MM.1S (cell line): ENCODE measurements around the gene CMTR2.
"Not testable (repeated sequence)": the region's sequence is repeated elsewhere in the genome, so short reads cannot be mapped to it uniquely, and the experiment has no call there.

Source experiments
- DNase-seq: peaks from one replicate; pipeline ENCODE4 v3.0.0-alpha.2; 2015
- H2AFZ ChIP-seq: fragments of 300-600 bp; sonication (generic); 2 replicates; pipeline ENCODE4 v1.6.0; 2016; ENCODE audit warnings: antibody characterized with exemption, low read length
- H3F3A ChIP-seq: fragments of 300-600 bp; sonication (generic); 2 replicates; pipeline ENCODE4 v1.6.1; 2016; ENCODE audit warnings: mild to moderate bottlenecking, antibody characterized with exemption, low read length, moderate library complexity, mixed read lengths; ENCODE audit not compliant: insufficient read depth
- H3K27ac ChIP-seq: fragments of 300-600 bp; sonication (generic); 2 replicates; pipeline ENCODE4 v1.5.1; 2016; ENCODE audit warnings: mild to moderate bottlenecking, low read length
- H3K27me3 ChIP-seq: fragments of 300-600 bp; sonication (generic); replicated peaks from 2 replicates; pipeline ENCODE4 v1.6.0; 2016; ENCODE audit warnings: low read length; ENCODE audit not compliant: insufficient read depth
- H3K36me3 ChIP-seq: fragments of 300-600 bp; sonication (generic); replicated peaks from 2 replicates; pipeline ENCODE4 v1.6.1; 2016; ENCODE audit warnings: mild to moderate bottlenecking, low read length, mixed read lengths; ENCODE audit not compliant: insufficient read depth
- H3K4me1 ChIP-seq: fragments of 300-600 bp; sonication (generic); 2 replicates; pipeline ENCODE4 v1.6.1; 2016; ENCODE audit warnings: low read length, mixed read lengths
- H3K4me2 ChIP-seq: fragments of 300-600 bp; sonication (generic); 2 replicates; pipeline ENCODE4 v1.6.0; 2016; ENCODE audit warnings: low read depth, low read length
- H3K4me3 ChIP-seq: fragments of 300-600 bp; sonication (generic); 2 replicates; pipeline ENCODE4 v1.5.1; 2016; ENCODE audit warnings: low read length, mixed read lengths
- H3K79me2 ChIP-seq: fragments of 300-600 bp; sonication (generic); 2 replicates; pipeline ENCODE4 v1.6.1; 2016; ENCODE audit warnings: mixed run types, low read length, mixed read lengths
- H3K9ac ChIP-seq: fragments of 300-600 bp; sonication (generic); 2 replicates; pipeline ENCODE4 v1.6.1; 2016; ENCODE audit warnings: low read length, mixed read lengths
- H3K9me2 ChIP-seq: fragments of 300-600 bp; sonication (generic); replicated peaks from 2 replicates; pipeline ENCODE4 v1.6.1; 2016; ENCODE audit warnings: mild to moderate bottlenecking, low read length, mixed read lengths; ENCODE audit not compliant: insufficient read depth
- H3K9me3 ChIP-seq: fragments of 300-600 bp; sonication (generic); replicated peaks from 2 replicates; pipeline ENCODE4 v1.6.1; 2016; ENCODE audit warnings: mild to moderate bottlenecking, low read length, mixed read lengths; ENCODE audit not compliant: insufficient read depth
- H4K20me1 ChIP-seq: fragments of 300-600 bp; sonication (generic); 2 replicates; pipeline ENCODE4 v1.6.1; 2016; ENCODE audit warnings: mild to moderate bottlenecking, low read length, moderate library complexity, mixed read lengths; ENCODE audit not compliant: insufficient read depth
- EZH2 ChIP-seq: fragments of 300-600 bp; sonication (generic); optimal IDR thresholded peaks from 2 replicates; pipeline ENCODE3; 2017; ENCODE audit warnings: low read depth, mild to moderate bottlenecking, antibody characterized with exemption, low read length, mixed read lengths
- EZH2phosphoT487 ChIP-seq: fragments of 300-600 bp; sonication (generic); IDR thresholded peaks from 2 replicates; pipeline ENCODE4 v1.6.1; 2018; ENCODE audit warnings: antibody characterized with exemption, low read length
- TF ChIP-seq, protein P1 (sequence below): fragments of 300-600 bp; sonication (generic); IDR thresholded peaks from 2 replicates; pipeline ENCODE4 v1.5.1; 2016; ENCODE audit warnings: antibody characterized with exemption, low read length, mixed read lengths

Gene CMTR2

DNA sequence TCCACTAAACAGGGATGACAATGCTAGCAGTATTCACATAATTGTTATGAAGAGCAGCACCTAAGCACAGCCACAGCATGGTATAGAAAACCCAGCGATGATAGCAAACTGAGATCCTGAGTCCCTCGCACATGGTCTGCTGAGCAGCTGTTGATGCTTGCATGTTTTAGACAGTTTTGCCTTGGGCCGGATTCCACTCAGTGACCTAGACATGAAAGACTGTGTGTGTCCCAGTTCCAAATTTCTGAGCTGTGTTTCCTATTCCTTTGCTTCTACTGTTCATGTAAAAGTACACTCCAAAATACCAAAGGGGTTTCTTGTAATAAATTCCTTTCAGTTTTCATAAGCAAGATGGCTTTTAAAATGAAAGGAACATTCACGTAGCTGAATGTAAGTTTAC lies 30.8 kb upstream of the CMTR2 start:
- Histone ChIP-seq H3K79me2 (no peaks in the 10 kb centered on the region), H3K4me2 (no peak overlapping the region), H3F3A (no peaks in the 10 kb centered on the region), H3K4me1 (no peaks in the 10 kb centered on the region), H3K36me3 (no peaks in the 10 kb centered on the region), H3K27me3 (0 out of 2 replicates have a peak, but pooled peaks cover 3% of the 10 kb centered on the region), H3K9me3 (no peaks in the 10 kb centered on the region), H3K9me2 (no peaks in the 10 kb centered on the region), H2AFZ (no peak overlapping the region), H3K27ac (no peak overlapping the region), H3K4me3 (no peak overlapping the region), H3K9ac (no peak overlapping the region), H4K20me1 (no peaks in the 10 kb centered on the region)
- TF ChIP-seq EZH2phosphoT487 (no peak), EZH2 (no peak)
- TF ChIP-seq, protein P1, sequence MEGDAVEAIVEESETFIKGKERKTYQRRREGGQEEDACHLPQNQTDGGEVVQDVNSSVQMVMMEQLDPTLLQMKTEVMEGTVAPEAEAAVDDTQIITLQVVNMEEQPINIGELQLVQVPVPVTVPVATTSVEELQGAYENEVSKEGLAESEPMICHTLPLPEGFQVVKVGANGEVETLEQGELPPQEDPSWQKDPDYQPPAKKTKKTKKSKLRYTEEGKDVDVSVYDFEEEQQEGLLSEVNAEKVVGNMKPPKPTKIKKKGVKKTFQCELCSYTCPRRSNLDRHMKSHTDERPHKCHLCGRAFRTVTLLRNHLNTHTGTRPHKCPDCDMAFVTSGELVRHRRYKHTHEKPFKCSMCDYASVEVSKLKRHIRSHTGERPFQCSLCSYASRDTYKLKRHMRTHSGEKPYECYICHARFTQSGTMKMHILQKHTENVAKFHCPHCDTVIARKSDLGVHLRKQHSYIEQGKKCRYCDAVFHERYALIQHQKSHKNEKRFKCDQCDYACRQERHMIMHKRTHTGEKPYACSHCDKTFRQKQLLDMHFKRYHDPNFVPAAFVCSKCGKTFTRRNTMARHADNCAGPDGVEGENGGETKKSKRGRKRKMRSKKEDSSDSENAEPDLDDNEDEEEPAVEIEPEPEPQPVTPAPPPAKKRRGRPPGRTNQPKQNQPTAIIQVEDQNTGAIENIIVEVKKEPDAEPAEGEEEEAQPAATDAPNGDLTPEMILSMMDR: no peak
- DNase-seq: no peak

DNA sequence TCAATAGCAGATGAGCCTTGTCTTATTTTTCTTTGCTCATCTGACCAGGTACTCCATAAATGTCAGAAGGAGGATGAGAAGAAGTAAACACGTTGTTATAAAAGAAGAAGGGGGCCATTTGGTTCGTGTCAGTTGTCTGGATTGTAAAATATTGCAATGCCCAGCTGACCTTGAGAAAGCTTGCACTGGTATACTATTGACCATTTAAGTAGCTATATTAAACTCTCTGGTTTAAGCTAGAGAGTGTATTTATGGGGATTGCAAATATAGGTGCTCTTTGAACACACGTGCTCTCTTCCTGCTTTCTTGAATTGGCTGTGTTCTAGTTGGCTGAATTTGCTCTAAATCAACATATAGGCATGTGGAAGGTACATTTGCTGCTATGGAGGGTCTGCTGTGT lies 26.1 kb upstream of the CMTR2 start:
- no peaks in the 10 kb centered on the region for H3F3A ChIP-seq
- no peak overlapping the region for H3K27ac ChIP-seq
- no peak overlapping the region for H3K9ac ChIP-seq
- no peaks in the 10 kb centered on the region for H3K27me3 ChIP-seq
- H3K36me3 ChIP-seq: no peaks in the 10 kb centered on the region
- H3K79me2 ChIP-seq: no peaks in the 10 kb centered on the region
- no peak overlapping the region for H3K4me3 ChIP-seq
- H3K9me2 ChIP-seq: no peaks in the 10 kb centered on the region
- H3K4me2 ChIP-seq: no peak overlapping the region
- H4K20me1 ChIP-seq: no peaks in the 10 kb centered on the region
- DNase-seq: no peak
- TF ChIP-seq EZH2phosphoT487 (no peak), EZH2 (no peak)
- TF ChIP-seq, protein P1: no peak
- H3K9me3 ChIP-seq: no peaks in the 10 kb centered on the region
- H3K4me1 ChIP-seq: no peaks in the 10 kb centered on the region
- no peak overlapping the region for H2AFZ ChIP-seq

DNA sequence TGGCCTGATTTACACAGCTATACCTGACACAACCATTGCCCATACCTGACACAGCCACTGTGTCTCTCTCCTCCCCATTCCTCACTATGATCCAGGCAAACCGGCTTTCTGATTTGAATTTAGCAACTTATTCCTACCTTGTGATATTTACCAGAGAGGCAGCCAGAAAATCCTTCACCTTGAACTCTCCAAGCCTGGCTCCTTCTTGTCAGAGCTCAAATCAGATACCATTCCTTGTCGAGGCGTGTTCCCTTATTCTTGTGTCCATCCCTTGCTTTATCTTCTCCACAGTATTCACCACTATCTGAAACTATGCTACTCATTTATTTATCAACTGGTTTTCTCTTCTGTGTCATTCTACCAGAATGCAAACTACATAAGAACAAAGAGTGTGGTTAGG lies 24.4 kb upstream of the CMTR2 start:
- H2AFZ ChIP-seq, H4K20me1 ChIP-seq, H3K9ac ChIP-seq, H3K4me1 ChIP-seq, H3K36me3 ChIP-seq, H3K27ac ChIP-seq, H3K79me2 ChIP-seq, DNase-seq, H3K4me2 ChIP-seq, H3K9me3 ChIP-seq, H3F3A ChIP-seq, H3K4me3 ChIP-seq, H3K9me2 ChIP-seq, H3K27me3 ChIP-seq: not testable (repeated sequence)

DNA sequence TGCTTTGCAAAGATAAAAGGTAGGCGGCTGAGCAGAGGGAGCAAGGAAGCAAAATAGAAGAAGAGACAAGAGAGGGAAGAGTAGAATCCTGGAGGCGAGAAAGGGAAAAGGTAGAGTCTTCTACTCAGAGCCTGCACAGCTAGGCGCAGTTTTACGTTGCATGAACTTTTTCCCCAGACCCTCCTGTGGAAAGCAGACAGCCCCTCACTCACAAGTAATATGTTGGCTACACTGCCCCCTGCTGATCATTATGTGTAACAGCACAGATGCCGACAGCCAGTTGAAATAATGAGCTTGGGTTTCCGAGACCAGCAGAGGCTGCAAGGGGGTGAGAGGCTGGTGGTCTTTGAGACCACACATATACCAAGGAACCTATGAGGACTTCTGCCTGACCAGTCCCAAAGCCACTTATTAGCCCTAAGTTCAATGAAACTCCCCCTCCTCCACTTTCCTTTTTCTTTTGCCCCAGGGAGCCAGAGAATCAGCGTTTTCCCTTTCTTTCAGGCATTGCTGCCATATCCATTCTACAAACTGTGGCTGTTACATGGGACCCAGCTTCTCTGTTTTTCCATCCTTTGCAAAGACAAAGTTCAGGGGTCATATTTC lies 22.5 kb upstream of the CMTR2 start:
- Histone ChIP-seq H4K20me1 (no peaks in the 10 kb centered on the region), H2AFZ (no peak overlapping the region), H3K9ac (no peak overlapping the region), H3K27me3 (no peaks in the 10 kb centered on the region), H3K9me3 (no peaks in the 10 kb centered on the region), H3F3A (no peaks in the 10 kb centered on the region), H3K36me3 (no peaks in the 10 kb centered on the region), H3K4me3 (no peak overlapping the region), H3K9me2 (no peaks in the 10 kb centered on the region), H3K4me1 (no peaks in the 10 kb centered on the region), H3K27ac (no peak overlapping the region), H3K4me2 (no peak overlapping the region), H3K79me2 (no peaks in the 10 kb centered on the region)
- peak; percentile 46 for DNase-seq
- no peak for TF ChIP-seq EZH2phosphoT487
- no peak for TF ChIP-seq EZH2
- TF ChIP-seq, protein P1: peak; percentile 87
